HEK293T (cell line): ENCODE measurements around the gene CA10.

ENCODE experiments used
- CTCF ChIA-PET: fragments of 350-600 bp; formaldehyde crosslinking; extraction: SDS; loops from one replicate; lab custom pipeline; 2021; ENCODE audit warnings: antibody characterized with exemption, inconsistent platforms; lab: Yijun Ruan, JAX
- POLR2A ChIA-PET: fragments of 350-600 bp; formaldehyde crosslinking; extraction: SDS; loops from one replicate; lab custom pipeline; 2020; ENCODE audit warnings: antibody characterized with exemption, inconsistent platforms; lab: Yijun Ruan, JAX
- DNase-seq: peaks from one replicate; pipeline ENCODE4 v3.0.0; 2012; ENCODE audit warnings: mixed read lengths; ENCODE audit errors: extremely low spot score
- ARNT ChIP-seq: fragments of 450-650 bp; IDR thresholded peaks from 2 replicates; pipeline ENCODE4 v1.6.1; 2017; ENCODE audit warnings: mild to moderate bottlenecking
- BHLHE40 ChIP-seq: fragments of 450-650 bp; IDR thresholded peaks from 2 replicates; pipeline ENCODE4 v1.6.1; 2016; ENCODE audit warnings: mild to moderate bottlenecking, moderate library complexity, borderline replicate concordance
- CTBP1 ChIP-seq: fragments of 450-650 bp; IDR thresholded peaks from 2 replicates; pipeline ENCODE4 v1.6.1; 2016; ENCODE audit warnings: borderline replicate concordance
- ELF4 ChIP-seq: fragments of 450-650 bp; IDR thresholded peaks from 2 replicates; pipeline ENCODE4 v1.6.1; 2017; ENCODE audit warnings: antibody characterized with exemption
- FOXA1 ChIP-seq: fragments of 450-650 bp; IDR thresholded peaks from 2 replicates; pipeline ENCODE4 v1.6.1; 2016; ENCODE audit warnings: mild to moderate bottlenecking
- FOXK2 ChIP-seq: fragments of 450-650 bp; IDR thresholded peaks from 2 replicates; pipeline ENCODE4 v1.6.1; 2016; ENCODE audit warnings: mild to moderate bottlenecking
- FOXM1 ChIP-seq: fragments of 450-650 bp; IDR thresholded peaks from 2 replicates; pipeline ENCODE4 v1.6.1; 2017; ENCODE audit warnings: mild to moderate bottlenecking, borderline replicate concordance
- HDGF ChIP-seq: fragments of 450-650 bp; IDR thresholded peaks from 2 replicates; pipeline ENCODE4 v1.6.1; 2017; ENCODE audit warnings: antibody characterized with exemption, borderline replicate concordance
- L3MBTL2 ChIP-seq: fragments of 450-650 bp; conservative IDR thresholded peaks from 2 replicates; pipeline ENCODE4 v1.6.1; 2016; ENCODE audit warnings: mild to moderate bottlenecking
- LEF1 ChIP-seq: fragments of 450-650 bp; IDR thresholded peaks from 2 replicates; pipeline ENCODE4 v1.6.1; 2017; ENCODE audit warnings: mild to moderate bottlenecking, borderline replicate concordance
- NFRKB ChIP-seq: fragments of 450-650 bp; IDR thresholded peaks from 2 replicates; pipeline ENCODE4 v1.6.1; 2016; ENCODE audit warnings: mild to moderate bottlenecking, moderate library complexity
- SP1 ChIP-seq: fragments of 450-650 bp; IDR thresholded peaks from 2 replicates; pipeline ENCODE4 v1.6.1; 2017
- SUZ12 ChIP-seq: fragments of 450-650 bp; IDR thresholded peaks from 2 replicates; pipeline ENCODE4 v1.6.1; 2016; ENCODE audit warnings: mild to moderate bottlenecking
- TARDBP ChIP-seq: fragments of 450-650 bp; IDR thresholded peaks from 2 replicates; pipeline ENCODE4 v1.6.1; 2016
- ZNF384 ChIP-seq: fragments of 450-650 bp; IDR thresholded peaks from 2 replicates; pipeline ENCODE4 v1.6.1; 2016
- TF ChIP-seq, protein P1 (sequence below): fragments of 450-650 bp; IDR thresholded peaks from 2 replicates; pipeline ENCODE4 v1.6.1; 2016

CA10 gene

GRCh38 chr17:51850201-51850600 is 308.3 kb downstream of the CA10 start:
- no peak for TF ChIP-seq FOXA1
- TF ChIP-seq BHLHE40: no peak
- no peak for TF ChIP-seq ARNT
- no peak for TF ChIP-seq SUZ12
- TF ChIP-seq TARDBP: no peak
- TF ChIP-seq, protein P1, sequence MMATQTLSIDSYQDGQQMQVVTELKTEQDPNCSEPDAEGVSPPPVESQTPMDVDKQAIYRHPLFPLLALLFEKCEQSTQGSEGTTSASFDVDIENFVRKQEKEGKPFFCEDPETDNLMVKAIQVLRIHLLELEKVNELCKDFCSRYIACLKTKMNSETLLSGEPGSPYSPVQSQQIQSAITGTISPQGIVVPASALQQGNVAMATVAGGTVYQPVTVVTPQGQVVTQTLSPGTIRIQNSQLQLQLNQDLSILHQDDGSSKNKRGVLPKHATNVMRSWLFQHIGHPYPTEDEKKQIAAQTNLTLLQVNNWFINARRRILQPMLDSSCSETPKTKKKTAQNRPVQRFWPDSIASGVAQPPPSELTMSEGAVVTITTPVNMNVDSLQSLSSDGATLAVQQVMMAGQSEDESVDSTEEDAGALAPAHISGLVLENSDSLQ: no peak
- TF ChIP-seq ZNF384: no peak
- TF ChIP-seq HDGF: no peak
- TF ChIP-seq LEF1: no peak
- TF ChIP-seq SP1: no peak
- POLR2A ChIA-PET: no interaction called here
- DNase-seq: no peak
- CTCF ChIA-PET: no interaction called here

- TF ChIP-seq BHLHE40 (no peak), NFRKB (no peak), ELF4 (no peak), TARDBP (no peak), FOXM1 (no peak), HDGF (no peak), SP1 (no peak), ARNT (no peak), FOXK2 (no peak), CTBP1 (no peak), FOXA1 (no peak), ZNF384 (no peak), SUZ12 (no peak), LEF1 (no peak), L3MBTL2 (no peak)
- TF ChIP-seq, protein P1: no peak
- no peak for DNase-seq
- CTCF ChIA-PET: interaction anchor here (0.6 kb wide), 1 partner anchor 22 kb away, joined by 3 read pairs; no protein-coding TSS in a partner anchor
- POLR2A ChIA-PET: no interaction called here
Measured at GRCh38 chr17:51848451-51848850, 310.1 kb downstream of the CA10 start.

GRCh38 chr17:51846566-51846965 is 311.9 kb downstream of the CA10 start:
- CTCF ChIA-PET: no interaction called here
- POLR2A ChIA-PET: no interaction called here
- TF ChIP-seq L3MBTL2 (no peak), SUZ12 (no peak), FOXK2 (no peak)
- no peak for DNase-seq

DNA sequence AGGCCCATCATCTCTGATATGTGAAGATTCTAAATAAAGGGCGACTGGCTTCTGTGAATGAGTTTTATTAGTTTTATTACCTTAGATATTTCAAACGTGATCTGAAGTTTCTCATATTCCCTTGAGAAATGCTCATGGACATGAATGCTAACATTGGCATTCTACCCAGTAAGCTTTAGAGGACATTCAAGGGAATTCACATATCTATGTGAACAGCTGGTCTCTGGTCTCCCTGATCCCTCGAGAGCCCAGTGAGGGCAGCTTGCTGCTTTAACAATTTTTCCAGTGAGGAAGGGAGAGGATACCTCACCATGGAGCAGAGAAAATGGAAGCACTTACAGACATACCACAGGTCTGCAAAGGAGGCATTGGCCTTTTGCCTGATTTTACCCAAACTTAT is 312.7 kb downstream of the CA10 start:
- ChIA-PET CTCF (no interaction called here), POLR2A (no interaction called here)
- no peak for DNase-seq
- no peak for TF ChIP-seq TARDBP
- TF ChIP-seq ZNF384: no peak
- no peak for TF ChIP-seq ARNT
- TF ChIP-seq ELF4: no peak
- TF ChIP-seq FOXK2: no peak
- TF ChIP-seq LEF1: no peak
- TF ChIP-seq HDGF: no peak
- no peak for TF ChIP-seq FOXA1
- TF ChIP-seq NFRKB: no peak
- TF ChIP-seq SP1: no peak
- TF ChIP-seq FOXM1: no peak
- TF ChIP-seq CTBP1: no peak

DNA sequence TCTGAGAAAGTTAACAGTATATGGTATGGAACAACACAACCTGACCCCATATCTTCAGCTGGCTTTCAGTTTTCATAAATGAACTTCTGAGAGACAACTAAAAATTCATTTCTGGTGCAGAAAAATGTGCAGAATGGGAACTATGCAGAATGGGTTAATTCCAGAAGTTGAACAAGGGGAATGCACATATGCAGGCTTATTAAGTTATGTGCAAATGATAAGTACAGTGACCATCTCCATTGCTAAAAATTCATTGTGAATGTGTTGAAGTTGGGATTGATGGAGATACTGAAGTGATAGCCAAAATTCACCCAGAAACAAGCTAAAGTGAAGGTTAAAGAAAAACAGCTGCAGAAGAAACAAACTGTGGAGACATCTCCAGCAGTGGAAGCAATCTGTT is 315.8 kb downstream of the CA10 start:
- POLR2A ChIA-PET: no interaction called here
- CTCF ChIA-PET: no interaction called here
- TF ChIP-seq, protein P1: no peak
- TF ChIP-seq ARNT: no peak
- TF ChIP-seq FOXM1: no peak
- no peak for TF ChIP-seq L3MBTL2
- no peak for TF ChIP-seq NFRKB
- no peak for TF ChIP-seq ELF4
- no peak for TF ChIP-seq FOXA1
- DNase-seq: no peak

- ChIA-PET POLR2A (no interaction called here), CTCF (no interaction called here)
- DNase-seq: no peak
- TF ChIP-seq LEF1 (no peak), ELF4 (no peak), FOXK2 (no peak), CTBP1 (no peak), BHLHE40 (no peak), L3MBTL2 (no peak), NFRKB (no peak), HDGF (no peak), FOXA1 (no peak), SP1 (no peak), ARNT (no peak), ZNF384 (no peak), TARDBP (no peak), SUZ12 (no peak)
- TF ChIP-seq, protein P1: no peak
Measured at GRCh38 chr17:51841669-51842068, 316.8 kb downstream of the CA10 start.
